Breast epithelium (tissue), 4 donors: ENCODE data around the gene FKRP. TPM values are rescaled to one million over a fixed set of nuclear protein-coding genes. Genes with fewer than 3 reads are reported as not detected.
A peak's percentile ranks its signal among the peaks of the same experiment; 100 is the strongest.
"Not testable (repeated sequence)": the region's sequence is repeated elsewhere in the genome, so short reads cannot be mapped to it uniquely, and the experiment has no call there.

Experiments used
- DNase-seq, 2 donors: peaks; one replicate each; pipeline ENCODE4 v3.0.0-alpha.2; 2019; ENCODE audit warnings: low spot score in 2 of 2
- H3K27ac ChIP-seq, 2 donors: fragments of 200-600 bp; sonication (generic) in 1 of 2; one replicate each; pipeline ENCODE4 v1.5.1; 2016 to 2019; ENCODE audit warnings: mild to moderate bottlenecking in 1 of 2
- H3K27me3 ChIP-seq, 2 donors: fragments of 200-600 bp; sonication (generic) in 1 of 2; one replicate each; pipeline versions ENCODE4 v1.5.1 to v1.6.0; 2017 to 2019; ENCODE audit warnings: control low read depth in 1 of 2, mild to moderate bottlenecking in 1 of 2
- H3K36me3 ChIP-seq: fragments of 200-600 bp; one replicate; pipeline ENCODE4 v1.5.1; 2019
- H3K4me1 ChIP-seq, 2 donors: fragments of 200-600 bp; sonication (generic); one replicate each; pipeline ENCODE4 v1.5.1; 2016 to 2019; ENCODE audit warnings: control low read depth in 1 of 2
- H3K4me3 ChIP-seq, 3 donors: fragments of 200-600 bp; sonication (generic); 1 replicate in 2 of 3; 2 replicates in 1 of 3; pipeline ENCODE4 v1.5.1; 2016 to 2019; ENCODE audit warnings: mild to moderate bottlenecking in 3 of 3, moderate library complexity in 2 of 3
- H3K9me3 ChIP-seq, 2 donors: fragments of 200-600 bp; sonication (generic) in 1 of 2; one replicate each; pipeline ENCODE4 v1.5.1; 2016 to 2019; ENCODE audit warnings: control low read depth in 1 of 2
- POLR2A ChIP-seq: fragments of 450-650 bp; IDR thresholded peaks from one replicate; pipeline ENCODE4 v1.6.1; 2016; ENCODE audit warnings: antibody characterized with exemption, mild to moderate bottlenecking, moderate library complexity
- POLR2AphosphoS5 ChIP-seq, 3 donors: sonication (generic); formaldehyde crosslinking; IDR thresholded peaks; one replicate each; pipeline ENCODE4 v1.6.1; 2017; ENCODE audit warnings: antibody characterized with exemption in 3 of 3
- intact Hi-C: fragments of 100-400 bp; cut with DNase I; formaldehyde crosslinking; loops from one replicate; pipeline ENCODE4 v1.15.1; 2023; ENCODE audit warnings: low total_unique reads
- total RNA-seq, 3 donors: library from RNA; depleted of rRNA; stranded (reverse); fragments of >200 nt; gene quantifications; one replicate each; pipeline ENCODE4 v1.1.0, GENCODE V29; 2016
- TF ChIP-seq, protein P1 (sequence below), 3 donors: fragments of 450-650 bp; IDR thresholded peaks; one replicate each; pipeline ENCODE4 v1.5.1; 2016 to 2017; ENCODE audit warnings: antibody characterized with exemption in 3 of 3, mild to moderate bottlenecking in 3 of 3, moderate library complexity in 3 of 3

Gene FKRP
- total RNA-seq, 3 donors from 2014 or later, result 11.4 to 23.1 (median 12.1) TPM

DNA sequence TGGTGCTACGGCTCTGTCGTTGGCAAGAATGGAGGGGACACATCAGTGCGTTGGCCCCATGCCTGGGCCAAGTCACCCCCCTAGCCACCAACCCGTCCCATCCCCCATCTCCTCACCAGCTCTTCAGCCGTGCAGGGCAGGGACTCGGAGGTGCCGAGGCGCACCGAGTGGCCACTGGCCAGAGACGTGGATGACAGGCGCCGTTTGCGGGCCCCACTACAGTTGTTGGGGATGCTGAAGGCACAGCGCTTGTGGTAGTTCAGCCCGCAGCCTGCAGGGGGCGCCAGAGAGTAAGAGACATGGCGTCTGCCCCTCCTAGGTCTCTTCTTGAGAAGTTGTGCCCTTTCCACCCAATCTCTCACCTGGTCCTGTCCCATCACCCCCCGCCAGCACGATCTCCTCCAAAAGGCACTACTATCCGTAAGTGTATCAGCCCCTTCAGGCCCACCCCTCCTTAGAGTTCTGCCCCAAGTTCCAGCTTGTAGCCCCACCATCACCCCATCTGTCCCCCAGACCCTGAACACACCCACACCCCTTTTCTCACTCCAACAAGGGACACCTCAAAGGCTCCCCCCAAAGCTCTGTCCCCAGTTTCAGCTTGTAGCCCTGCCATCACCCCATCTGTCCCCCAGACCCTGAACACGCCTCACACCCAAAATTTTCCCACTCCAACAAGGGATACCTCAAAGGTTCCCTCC, 41.3 kb upstream of the FKRP start:
- intact Hi-C loops, result no loop called here
- TF ChIP-seq, protein P1, sequence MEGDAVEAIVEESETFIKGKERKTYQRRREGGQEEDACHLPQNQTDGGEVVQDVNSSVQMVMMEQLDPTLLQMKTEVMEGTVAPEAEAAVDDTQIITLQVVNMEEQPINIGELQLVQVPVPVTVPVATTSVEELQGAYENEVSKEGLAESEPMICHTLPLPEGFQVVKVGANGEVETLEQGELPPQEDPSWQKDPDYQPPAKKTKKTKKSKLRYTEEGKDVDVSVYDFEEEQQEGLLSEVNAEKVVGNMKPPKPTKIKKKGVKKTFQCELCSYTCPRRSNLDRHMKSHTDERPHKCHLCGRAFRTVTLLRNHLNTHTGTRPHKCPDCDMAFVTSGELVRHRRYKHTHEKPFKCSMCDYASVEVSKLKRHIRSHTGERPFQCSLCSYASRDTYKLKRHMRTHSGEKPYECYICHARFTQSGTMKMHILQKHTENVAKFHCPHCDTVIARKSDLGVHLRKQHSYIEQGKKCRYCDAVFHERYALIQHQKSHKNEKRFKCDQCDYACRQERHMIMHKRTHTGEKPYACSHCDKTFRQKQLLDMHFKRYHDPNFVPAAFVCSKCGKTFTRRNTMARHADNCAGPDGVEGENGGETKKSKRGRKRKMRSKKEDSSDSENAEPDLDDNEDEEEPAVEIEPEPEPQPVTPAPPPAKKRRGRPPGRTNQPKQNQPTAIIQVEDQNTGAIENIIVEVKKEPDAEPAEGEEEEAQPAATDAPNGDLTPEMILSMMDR (IDR thresholded peaks at IDR 0.05), result peak; percentile 76 to 90 (median 79)
- no peak for TF ChIP-seq POLR2A
- DNase-seq, result peak; percentile 41 to 75
- no peaks in the 10 kb centered on the region for H3K9me3 ChIP-seq
- no peak overlapping the region for H3K4me3 ChIP-seq
- no peak overlapping the region for H3K27ac ChIP-seq
- H3K4me1 ChIP-seq, result no peaks in the 10 kb centered on the region
- no peaks in the 10 kb centered on the region for H3K27me3 ChIP-seq
- H3K36me3 ChIP-seq, result peaks cover 5% of the 10 kb centered on the region

DNA sequence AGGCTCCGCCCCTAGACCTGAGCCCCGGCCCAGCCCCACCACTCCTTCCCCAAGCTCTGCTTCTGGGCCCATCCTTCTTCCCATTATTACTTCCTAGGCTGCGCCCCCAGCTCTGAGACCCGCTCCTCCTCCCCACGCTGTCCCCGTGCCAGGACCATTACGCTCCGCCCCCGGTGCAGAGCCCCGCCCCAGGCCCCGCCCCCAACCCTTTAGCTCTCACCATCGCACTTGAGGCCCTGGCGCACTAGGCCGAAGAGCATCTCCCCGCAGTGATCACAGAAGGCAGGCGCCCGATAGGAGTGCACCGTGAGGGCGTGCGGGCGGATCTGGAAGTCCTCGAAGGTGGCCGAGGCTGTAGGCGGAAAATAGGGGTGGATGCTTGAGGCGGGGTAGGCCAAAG, 35.2 kb upstream of the FKRP start:
- TF ChIP-seq, protein P1 (IDR thresholded peaks at IDR 0.05), result no peak
- TF ChIP-seq POLR2A, result no peak
- no peak for TF ChIP-seq POLR2AphosphoS5 (IDR thresholded peaks at IDR 0.05)
- Histone ChIP-seq H3K4me3 (no peak overlapping the region), H3K4me1 (peaks cover 0 to 4% of the 10 kb centered on the region in 2 donors), H3K36me3 (no peaks in the 10 kb centered on the region), H3K27me3 (no peaks in the 10 kb centered on the region), H3K9me3 (no peaks in the 10 kb centered on the region), H3K27ac (no peak overlapping the region)
- intact Hi-C loops, result no loop called here
- DNase-seq, result no peak

DNA sequence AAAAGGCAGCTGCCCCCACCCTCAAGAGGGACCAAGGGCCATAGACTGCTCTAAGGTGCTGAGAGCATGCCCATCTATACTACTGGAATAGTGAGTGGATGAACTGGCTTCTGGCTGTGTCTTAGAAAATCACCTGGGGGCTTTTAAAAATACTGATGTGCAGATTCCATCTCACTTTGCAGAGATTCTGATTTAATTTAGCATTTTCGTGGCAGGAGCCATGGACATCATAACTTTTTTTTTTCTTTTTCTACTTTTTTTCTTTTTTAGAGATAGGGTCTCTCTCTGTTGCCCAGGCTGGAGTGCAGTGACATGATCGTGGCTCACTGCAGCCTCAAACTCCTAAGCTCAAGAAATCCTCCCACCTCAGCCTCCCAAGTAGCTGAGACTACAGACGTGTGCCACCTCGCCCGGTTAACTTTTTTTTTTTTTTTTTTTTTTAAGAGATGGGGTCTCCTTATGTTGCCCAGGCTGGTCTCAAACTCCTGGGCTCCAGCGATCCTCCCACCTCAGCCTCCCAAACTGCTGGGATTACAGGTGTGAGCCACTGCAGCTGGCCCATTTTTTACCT, 33.0 kb upstream of the FKRP start:
- H3K36me3 ChIP-seq, DNase-seq, H3K9me3 ChIP-seq, H3K27ac ChIP-seq, H3K4me3 ChIP-seq, H3K27me3 ChIP-seq, H3K4me1 ChIP-seq, intact Hi-C loops: not testable (repeated sequence)

DNA sequence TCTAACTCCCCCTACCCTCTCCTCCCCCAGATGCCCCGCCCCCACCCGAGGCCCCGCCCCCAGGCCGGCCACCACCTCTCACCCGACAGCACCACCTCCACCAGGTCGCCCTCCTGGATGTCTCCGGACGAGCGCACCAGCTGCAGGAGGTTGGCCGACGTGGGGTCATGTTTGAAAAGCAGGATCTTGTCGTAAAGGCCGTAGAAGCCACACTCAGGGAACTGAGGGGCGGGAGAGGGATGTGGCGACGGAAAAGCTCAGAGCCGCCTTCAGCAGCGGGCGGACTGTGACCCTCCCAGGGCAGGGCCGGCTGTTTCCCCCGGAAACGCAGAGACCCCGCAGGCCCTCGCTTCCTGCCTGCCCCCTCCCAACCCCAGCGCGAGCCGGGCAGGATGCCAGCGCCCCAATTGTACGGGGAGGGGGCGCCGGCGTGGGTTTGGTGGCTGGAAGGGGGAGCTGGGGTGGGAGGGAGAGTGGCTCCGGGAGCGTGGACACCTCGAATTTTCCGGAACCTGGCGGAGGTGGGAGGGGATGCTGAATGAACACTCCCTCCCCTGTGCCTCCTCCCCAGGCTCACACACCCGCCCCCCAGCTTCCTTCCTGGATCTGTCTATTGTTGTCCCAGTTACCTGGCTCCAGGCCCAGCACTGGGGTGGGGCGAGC, 31.9 kb upstream of the FKRP start:
- peak; percentile 96 to 97 for DNase-seq
- intact Hi-C loops, result no loop called here
- Histone ChIP-seq H3K36me3 (no peaks in the 10 kb centered on the region), H3K4me3 (peak overlapping the region; percentile 74 to 99 (median 74)), H3K9me3 (no peaks in the 10 kb centered on the region), H3K27ac (peak overlapping the region; percentile 91 to 97), H3K4me1 (peaks cover 0 to 10% of the 10 kb centered on the region in 2 donors), H3K27me3 (no peaks in the 10 kb centered on the region)
- TF ChIP-seq POLR2A (no peak), POLR2AphosphoS5 (IDR thresholded peaks at IDR 0.05) (peak in 2 of 3 donors; percentile 9 to 54)
- TF ChIP-seq, protein P1 (IDR thresholded peaks at IDR 0.05), result no peak

DNA sequence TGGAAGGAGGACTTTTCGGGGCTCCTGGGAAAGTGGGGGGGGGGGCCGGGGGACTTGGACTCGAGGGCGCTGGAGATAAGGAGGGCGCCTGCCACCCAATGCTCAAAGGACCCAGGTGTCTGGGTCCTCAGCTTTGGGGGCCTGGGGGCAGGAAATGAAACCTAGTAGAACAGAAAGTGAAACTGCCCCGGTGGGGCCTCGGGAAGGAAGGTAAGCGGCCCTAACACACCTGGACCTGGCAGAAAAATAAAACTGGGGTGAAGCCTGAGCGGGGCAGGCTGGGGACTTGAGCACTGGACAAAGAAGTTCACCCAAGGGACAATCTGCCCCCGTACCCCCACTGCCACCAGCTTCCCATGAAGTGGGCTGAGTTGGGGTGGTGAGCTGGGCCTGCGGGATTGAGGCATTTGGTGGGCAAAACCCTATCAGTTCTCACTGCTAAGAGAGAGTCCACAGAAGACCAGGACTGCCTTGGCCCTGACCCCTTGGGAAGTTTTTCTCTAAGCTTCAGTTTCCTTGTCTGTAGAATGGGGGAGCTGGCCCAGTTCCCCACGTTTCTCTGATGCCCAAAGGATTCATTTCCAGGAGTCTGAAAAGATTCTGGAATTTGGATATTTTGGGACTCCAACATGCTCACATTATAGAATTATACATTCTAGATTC, 31.3 kb upstream of the FKRP start:
- DNase-seq, result peak in 1 of 2 donors; percentile 61

More for the DNA sequence above, 31.3 kb upstream of the FKRP start:
- Histone ChIP-seq H3K36me3 (no peaks in the 10 kb centered on the region), H3K4me3 (peak overlapping the region; percentile 74 to 99 (median 74)), H3K27ac (peak overlapping the region; percentile 91 to 97), H3K27me3 (no peaks in the 10 kb centered on the region), H3K4me1 (peaks cover 0 to 10% of the 10 kb centered on the region in 2 donors), H3K9me3 (no peaks in the 10 kb centered on the region)
- peak in 1 of 3 donors; percentile 13 for TF ChIP-seq POLR2AphosphoS5 (IDR thresholded peaks at IDR 0.05)
- TF ChIP-seq, protein P1 (IDR thresholded peaks at IDR 0.05), result no peak
- intact Hi-C loops, result no loop called here
